Measurements from ENCODE around the gene YJU2.
"Not testable (repeated sequence)": the region's sequence is repeated elsewhere in the genome, so short reads cannot be mapped to it uniquely, and the experiment has no call there.

The YJU2 gene

DNA sequence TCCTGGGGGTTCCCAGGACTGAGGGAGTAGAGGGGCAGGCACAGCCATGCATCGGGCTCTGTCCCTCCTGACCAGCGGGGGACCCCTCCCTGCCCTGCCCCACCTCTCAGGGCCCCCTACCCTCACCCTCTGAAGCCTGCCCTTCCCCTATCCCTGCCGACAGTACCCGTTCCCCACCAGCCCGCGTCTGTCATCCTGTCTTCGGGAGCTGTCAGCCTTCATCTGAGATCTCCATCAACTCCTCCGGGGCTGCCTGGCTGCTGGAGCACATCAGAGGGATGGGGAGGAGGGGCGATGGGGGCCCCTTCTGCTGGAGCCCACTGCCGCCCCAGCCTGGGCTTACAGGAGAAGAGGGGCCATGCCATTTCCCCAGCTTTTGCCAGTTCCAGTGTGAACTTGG, 26.0 kb downstream of the YJU2 start:
- no peak for DNase-seq (ENCODE audit: low read depth)
- TF ChIP-seq, protein P1, sequence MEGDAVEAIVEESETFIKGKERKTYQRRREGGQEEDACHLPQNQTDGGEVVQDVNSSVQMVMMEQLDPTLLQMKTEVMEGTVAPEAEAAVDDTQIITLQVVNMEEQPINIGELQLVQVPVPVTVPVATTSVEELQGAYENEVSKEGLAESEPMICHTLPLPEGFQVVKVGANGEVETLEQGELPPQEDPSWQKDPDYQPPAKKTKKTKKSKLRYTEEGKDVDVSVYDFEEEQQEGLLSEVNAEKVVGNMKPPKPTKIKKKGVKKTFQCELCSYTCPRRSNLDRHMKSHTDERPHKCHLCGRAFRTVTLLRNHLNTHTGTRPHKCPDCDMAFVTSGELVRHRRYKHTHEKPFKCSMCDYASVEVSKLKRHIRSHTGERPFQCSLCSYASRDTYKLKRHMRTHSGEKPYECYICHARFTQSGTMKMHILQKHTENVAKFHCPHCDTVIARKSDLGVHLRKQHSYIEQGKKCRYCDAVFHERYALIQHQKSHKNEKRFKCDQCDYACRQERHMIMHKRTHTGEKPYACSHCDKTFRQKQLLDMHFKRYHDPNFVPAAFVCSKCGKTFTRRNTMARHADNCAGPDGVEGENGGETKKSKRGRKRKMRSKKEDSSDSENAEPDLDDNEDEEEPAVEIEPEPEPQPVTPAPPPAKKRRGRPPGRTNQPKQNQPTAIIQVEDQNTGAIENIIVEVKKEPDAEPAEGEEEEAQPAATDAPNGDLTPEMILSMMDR (IDR thresholded peaks at IDR 0.05; ENCODE audit: insufficient read depth, low read depth, low read length, missing control alignments) = no peak
- no peak overlapping the region for H3K4me3 ChIP-seq (ENCODE audit: low read depth, low read length)

DNA sequence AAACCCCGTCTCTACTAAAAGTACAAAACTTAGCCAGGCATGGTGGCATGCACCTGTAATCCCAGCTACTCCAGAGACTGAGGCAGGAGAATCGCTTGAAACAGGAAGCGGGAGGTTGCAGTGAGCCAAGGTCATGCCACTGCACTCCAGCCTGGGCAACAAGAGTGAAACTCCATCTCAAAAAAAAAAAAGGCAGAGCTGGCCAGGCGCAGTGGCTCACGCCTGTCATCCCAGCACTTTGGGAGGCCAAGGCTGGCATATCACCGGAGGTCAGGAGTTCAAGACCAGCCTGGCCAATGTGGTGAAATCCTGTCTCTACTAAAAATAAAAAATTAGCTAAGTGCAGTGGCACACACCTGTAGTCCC, 27.4 kb downstream of the YJU2 start:
- not testable (repeated sequence) for H3K4me3 ChIP-seq (ENCODE audit: low read depth, low read length); DNase-seq (ENCODE audit: low read depth)

DNA sequence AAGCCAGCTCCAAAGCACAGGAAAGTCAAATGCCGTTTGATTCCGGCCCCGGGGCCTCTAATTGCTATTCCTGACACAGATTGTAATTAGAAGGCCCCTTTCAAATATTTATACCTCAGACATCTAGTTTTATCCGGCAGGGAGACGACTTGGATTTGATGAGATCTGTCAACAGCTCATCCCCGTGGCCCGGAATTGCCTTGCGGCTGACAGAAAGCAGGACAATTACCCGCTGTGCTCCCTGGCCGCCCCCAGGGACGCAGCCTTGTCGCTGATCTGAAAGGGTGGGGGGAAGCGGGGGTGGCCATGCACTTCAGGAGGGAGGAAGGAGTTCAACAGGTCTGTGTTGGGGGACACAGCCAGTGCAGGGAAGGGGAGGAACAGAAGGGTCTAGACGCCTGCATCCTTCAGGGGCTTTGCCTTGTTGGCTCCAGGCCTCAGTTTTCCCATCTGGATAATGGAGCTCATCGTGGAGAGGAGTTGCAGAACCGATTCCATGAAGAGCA, 30.4 kb downstream of the YJU2 start:
- DNase-seq (ENCODE audit: low read depth) = no peak
- no peak overlapping the region for H3K4me3 ChIP-seq (ENCODE audit: low read depth, low read length)
- TF ChIP-seq, protein P1 (IDR thresholded peaks at IDR 0.05; ENCODE audit: insufficient read depth, low read depth, low read length, missing control alignments) = no peak

DNA sequence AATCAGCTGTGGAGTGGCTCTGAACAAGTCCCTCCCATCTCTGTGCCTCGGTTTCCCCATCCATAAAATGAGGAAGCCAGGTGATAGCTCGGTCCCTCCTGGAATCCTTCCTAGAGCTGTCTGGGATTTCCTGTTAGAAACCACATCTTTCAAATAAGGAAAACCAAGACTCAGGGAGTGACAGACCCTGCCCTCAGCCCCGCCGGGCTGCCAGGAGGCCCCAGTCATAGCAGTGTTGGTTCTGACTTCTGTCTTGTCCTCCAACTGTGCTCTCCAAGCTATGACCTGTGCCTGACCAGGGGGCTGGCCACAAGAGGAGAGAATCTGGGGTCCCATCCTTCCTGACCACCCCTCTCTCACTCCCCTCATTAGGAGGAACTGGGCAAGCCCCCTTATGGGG, 31.1 kb downstream of the YJU2 start:
- TF ChIP-seq, protein P1 (IDR thresholded peaks at IDR 0.05; ENCODE audit: insufficient read depth, low read depth, low read length, missing control alignments) = no peak
- H3K4me3 ChIP-seq (ENCODE audit: low read depth, low read length) = no peak overlapping the region
- no peak for DNase-seq (ENCODE audit: low read depth)

DNA sequence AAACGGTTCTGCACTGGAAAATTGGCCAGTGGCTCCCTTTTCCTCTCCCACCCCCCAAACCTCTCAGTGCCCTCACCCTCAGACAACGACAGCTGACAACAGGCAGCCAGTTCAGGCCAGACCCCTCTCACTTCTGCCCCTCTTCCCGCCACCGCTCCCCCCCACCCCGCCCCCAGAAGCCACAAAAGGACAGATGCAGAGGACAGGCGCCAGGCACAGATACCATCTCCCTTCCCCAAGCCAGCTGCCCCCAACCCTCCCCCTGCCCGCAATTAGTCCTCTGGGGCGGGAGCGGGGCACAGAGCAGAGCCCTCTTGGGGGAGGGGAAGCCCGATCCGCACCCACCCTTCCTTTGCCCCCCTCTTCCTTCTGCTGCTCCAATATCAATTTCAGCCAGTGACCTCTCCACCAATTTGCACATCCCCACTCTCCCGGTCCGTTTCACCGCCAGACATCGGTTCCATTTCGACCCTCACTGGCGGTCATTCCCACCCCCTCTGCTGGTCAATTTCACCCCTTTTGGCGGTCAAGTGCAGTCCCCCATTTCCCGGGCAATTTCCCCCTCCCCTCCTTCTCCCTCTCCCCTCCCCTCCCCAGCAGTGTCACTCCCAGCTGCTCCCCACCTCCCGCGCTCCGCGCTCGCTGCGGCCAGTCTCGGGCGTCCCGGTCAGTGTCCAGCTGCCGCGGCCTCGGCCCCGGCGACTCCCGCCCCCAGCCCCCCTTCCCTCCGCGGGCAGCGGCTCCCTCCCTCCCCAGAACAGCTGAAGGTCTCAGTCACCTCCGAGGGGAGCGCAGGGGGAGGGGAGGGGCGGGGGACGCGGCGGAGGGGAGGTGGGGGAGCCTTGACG, 31.8 kb downstream of the YJU2 start, which contains the start of gene SHD:
SHD (plus strand) TSS at position 848 of the 848 bp plus-strand sequence. CDS start 798 bp downstream, outside the sequence.
- no peak for DNase-seq (ENCODE audit: low read depth)
- TF ChIP-seq, protein P1 (IDR thresholded peaks at IDR 0.05; ENCODE audit: insufficient read depth, low read depth, low read length, missing control alignments) = no peak
- H3K4me3 ChIP-seq (ENCODE audit: low read depth, low read length) = no peak within 1 kb of the TSS

DNA sequence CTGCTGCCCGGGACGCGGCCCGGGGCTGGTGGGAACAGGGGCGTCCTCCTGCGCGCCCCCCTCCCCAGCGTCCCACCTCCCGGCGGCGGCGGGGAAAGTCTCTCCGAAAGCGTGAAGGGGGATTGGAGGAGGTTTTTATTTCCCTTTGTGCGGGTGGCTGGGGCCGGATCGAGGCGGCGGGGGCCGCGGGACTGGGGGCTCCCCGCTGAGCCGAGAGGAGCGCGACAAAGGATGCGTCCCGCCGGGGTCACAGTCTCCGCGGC, 32.3 kb downstream of the YJU2 start:
- H3K4me3 ChIP-seq (ENCODE audit: low read depth, low read length) = no peak overlapping the region
- TF ChIP-seq, protein P1 (IDR thresholded peaks at IDR 0.05; ENCODE audit: insufficient read depth, low read depth, low read length, missing control alignments) = no peak
- DNase-seq (ENCODE audit: low read depth) = no peak

DNA sequence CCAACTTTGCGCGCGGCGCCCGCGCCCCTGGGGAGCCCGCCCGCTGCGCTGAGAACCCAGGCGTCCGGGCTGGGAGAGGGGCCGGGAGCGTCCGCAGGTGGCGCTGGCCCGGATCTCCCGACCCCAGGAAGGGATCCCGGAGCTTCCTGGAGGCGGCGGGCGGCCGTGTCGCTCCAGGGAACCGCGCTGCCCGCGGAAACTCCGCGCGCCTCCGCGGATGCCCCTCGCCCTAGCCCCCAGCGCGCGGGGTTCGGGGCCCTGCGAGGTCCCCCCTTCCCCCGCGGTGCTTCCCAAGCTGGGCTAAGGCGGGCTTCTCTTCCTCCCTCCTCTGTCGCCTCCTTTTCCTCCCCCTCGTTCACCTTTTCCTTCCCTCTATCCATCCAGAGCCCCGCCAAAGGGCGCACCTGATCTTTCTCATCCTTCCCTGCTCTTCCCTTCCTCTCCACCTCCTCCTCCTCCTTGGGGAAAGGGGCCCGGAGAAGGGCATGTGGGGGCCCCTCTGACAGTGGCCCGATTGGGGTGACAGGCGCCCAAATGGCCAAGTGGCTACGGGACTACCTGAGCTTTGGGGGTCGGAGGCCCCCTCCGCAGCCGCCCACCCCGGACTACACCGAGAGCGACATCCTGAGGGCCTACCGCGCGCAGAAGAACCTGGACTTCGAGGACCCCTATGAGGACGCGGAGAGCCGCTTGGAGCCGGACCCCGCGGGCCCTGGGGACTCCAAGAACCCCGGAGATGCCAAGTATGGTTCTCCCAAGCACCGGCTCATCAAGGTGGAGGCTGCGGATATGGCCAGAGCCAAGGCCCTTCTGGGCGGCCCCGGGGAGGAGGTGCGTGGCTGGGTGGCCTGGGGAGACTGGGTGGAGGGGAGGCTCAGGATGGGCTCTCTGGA, 32.9 kb downstream of the YJU2 start:
- TF ChIP-seq, protein P1 (IDR thresholded peaks at IDR 0.05; ENCODE audit: insufficient read depth, low read depth, low read length, missing control alignments) = no peak
- DNase-seq (ENCODE audit: low read depth) = no peak
- H3K4me3 ChIP-seq (ENCODE audit: low read depth, low read length) = no peak overlapping the region

All from GM12865 (cell line).